Stomach (tissue), 9 donors: ENCODE results near the gene RMRP. TPM values are rescaled to one million over a fixed set of nuclear protein-coding genes. Genes with fewer than 3 reads are reported as not detected.
"Not testable (repeated sequence)": the region's sequence is repeated elsewhere in the genome, so short reads cannot be mapped to it uniquely, and the experiment has no call there.

ENCODE experiments used
- DNase-seq, 2 donors: peaks; one replicate each; pipeline versions ENCODE4 v3.0.0 to v3.0.0-alpha.2; 2013 to 2019
- H3K27ac ChIP-seq, 5 donors: fragments of 200-600 bp in 4 of 5; sonication (generic) in 4 of 5; one replicate each; pipeline ENCODE4 v1.5.1; 2013 to 2019; ENCODE audit warnings: mild to moderate bottlenecking in 1 of 5, moderate library complexity in 1 of 5
- H3K27me3 ChIP-seq, 3 donors: fragments of 200-600 bp; sonication (generic); one replicate each; pipeline ENCODE4 v1.5.1; 2017 to 2019; ENCODE audit warnings: mixed run types in 1 of 3
- H3K36me3 ChIP-seq, 4 donors: fragments of 200-600 bp; sonication (generic); 1 replicate in 3 of 4; 2 replicates in 1 of 4; pipeline ENCODE4 v1.5.1; 2016 to 2019
- H3K4me1 ChIP-seq, 4 donors: fragments of 200-600 bp; sonication (generic); one replicate each; pipeline ENCODE4 v1.5.1; 2016 to 2019
- H3K4me3 ChIP-seq, 4 donors: fragments of 200-600 bp; sonication (generic) in 3 of 4; one replicate each; pipeline ENCODE4 v1.5.1; 2016 to 2019; ENCODE audit warnings: mild to moderate bottlenecking in 1 of 4
- H3K9me3 ChIP-seq, 4 donors: fragments of 200-600 bp; sonication (generic); one replicate each; pipeline ENCODE4 v1.5.1; 2016 to 2019
- EP300 ChIP-seq: sonication (generic); formaldehyde crosslinking; IDR thresholded peaks from one replicate; pipeline ENCODE4 v1.6.1; 2017; ENCODE audit warnings: antibody characterized with exemption
- POLR2A ChIP-seq, 4 donors: fragments of 450-650 bp; IDR thresholded peaks; one replicate each; pipeline ENCODE4 v1.6.1; 2016; ENCODE audit warnings: antibody characterized with exemption in 4 of 4, control low read depth in 2 of 4, mild to moderate bottlenecking in 1 of 4, moderate library complexity in 1 of 4
- POLR2AphosphoS5 ChIP-seq, 3 donors: sonication (generic); formaldehyde crosslinking; IDR thresholded peaks; one replicate each; pipeline ENCODE4 v1.6.1; 2016; ENCODE audit warnings: antibody characterized with exemption in 3 of 3
- WGBS, 5 donors: extraction: QIAGEN DNeasy Blood & Tissue Kit in 3 of 5; methylation state at CpG; one replicate each; pipeline versions ENCODE4 v1.1.5 to v1.1.7; 2013 to 2018; 5-methylcytosine and 5-hydroxymethylcytosine counted together
- intact Hi-C: fragments of 100-400 bp; cut with DNase I; formaldehyde crosslinking; loops from one replicate; pipeline ENCODE4 v1.15.1; 2023; ENCODE audit warnings: low total_unique reads
- polyA plus RNA-seq, 3 donors: library from polyadenylated mRNA; stranded (reverse); fragments of 200-250 nt; gene quantifications; one replicate each; pipeline ENCODE4 v1.2.3, GENCODE V29; 2013
- total RNA-seq, 5 donors: library from RNA; depleted of rRNA; stranded (reverse); fragments of >200 nt; gene quantifications; one replicate each; pipeline versions ENCODE4 v1.1.0 to v1.2.3, GENCODE V29; 2014 to 2016
- TF ChIP-seq, protein P1 (sequence below), 7 experiments: fragments of 450-650 bp in 4 of 7; fragments of 200-600 bp in 3 of 7; sonication (generic) in 3 of 7; IDR thresholded peaks; one replicate each; pipeline ENCODE4 v1.5.1; 2016 to 2019; ENCODE audit warnings: antibody characterized with exemption in 7 of 7, control low read depth in 2 of 7, mild to moderate bottlenecking in 1 of 7
- donor health status: healthy with polysubstance abuse.
- donor health status: Bipolar disorder and iron deficiency.
- donor health status: healthy.

RMRP gene
- total and polyA plus RNA-seq, 8 donors: 64.3 to 137,340 (median 19,772) TPM; not detected in 2

DNA sequence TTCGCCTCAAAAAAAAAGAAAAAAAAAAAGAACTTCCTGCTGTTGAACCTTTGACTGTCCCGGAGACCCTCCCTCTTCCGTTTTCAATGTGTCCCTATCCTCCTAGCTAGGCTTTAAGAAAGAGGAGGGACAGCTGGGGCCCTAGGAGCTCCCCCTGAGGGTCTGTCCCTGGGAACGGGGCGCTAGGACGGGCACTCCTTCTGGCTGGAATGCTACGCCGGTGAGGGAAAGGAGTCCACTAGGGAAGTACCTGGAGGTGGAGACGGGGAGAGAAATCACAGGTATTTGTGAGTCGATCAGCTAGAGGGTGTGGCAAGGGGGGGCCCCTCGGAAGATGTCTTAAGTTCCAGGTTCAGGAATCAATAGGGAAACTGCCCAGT, 11.7 kb downstream of the RMRP start:
- peak; percentile 45 to 86 for DNase-seq
- TF ChIP-seq POLR2AphosphoS5 (IDR thresholded peaks at IDR 0.05) (no peak), EP300 (no peak), POLR2A (IDR thresholded peaks at IDR 0.05) (no peak)
- TF ChIP-seq, protein P1, sequence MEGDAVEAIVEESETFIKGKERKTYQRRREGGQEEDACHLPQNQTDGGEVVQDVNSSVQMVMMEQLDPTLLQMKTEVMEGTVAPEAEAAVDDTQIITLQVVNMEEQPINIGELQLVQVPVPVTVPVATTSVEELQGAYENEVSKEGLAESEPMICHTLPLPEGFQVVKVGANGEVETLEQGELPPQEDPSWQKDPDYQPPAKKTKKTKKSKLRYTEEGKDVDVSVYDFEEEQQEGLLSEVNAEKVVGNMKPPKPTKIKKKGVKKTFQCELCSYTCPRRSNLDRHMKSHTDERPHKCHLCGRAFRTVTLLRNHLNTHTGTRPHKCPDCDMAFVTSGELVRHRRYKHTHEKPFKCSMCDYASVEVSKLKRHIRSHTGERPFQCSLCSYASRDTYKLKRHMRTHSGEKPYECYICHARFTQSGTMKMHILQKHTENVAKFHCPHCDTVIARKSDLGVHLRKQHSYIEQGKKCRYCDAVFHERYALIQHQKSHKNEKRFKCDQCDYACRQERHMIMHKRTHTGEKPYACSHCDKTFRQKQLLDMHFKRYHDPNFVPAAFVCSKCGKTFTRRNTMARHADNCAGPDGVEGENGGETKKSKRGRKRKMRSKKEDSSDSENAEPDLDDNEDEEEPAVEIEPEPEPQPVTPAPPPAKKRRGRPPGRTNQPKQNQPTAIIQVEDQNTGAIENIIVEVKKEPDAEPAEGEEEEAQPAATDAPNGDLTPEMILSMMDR (IDR thresholded peaks at IDR 0.05): no peak
- WGBS, 5 donors: 1 to 5% (median 2%) methylated on average over 11 of the region's 11 CpGs
- no peaks in the 10 kb centered on the region for H3K27me3 ChIP-seq
- H3K9me3 ChIP-seq: no peaks in the 10 kb centered on the region
- peak overlapping the region; percentile 80 to 90 (median 88) for H3K27ac ChIP-seq
- no peaks in the 10 kb centered on the region for H3K36me3 ChIP-seq
- peak overlapping the region; percentile 48 to 55 (median 54) for H3K4me3 ChIP-seq
- peaks cover 9 to 50% (median 18%) of the 10 kb centered on the region in 4 donors for H3K4me1 ChIP-seq
- intact Hi-C loops: no loop called here

DNA sequence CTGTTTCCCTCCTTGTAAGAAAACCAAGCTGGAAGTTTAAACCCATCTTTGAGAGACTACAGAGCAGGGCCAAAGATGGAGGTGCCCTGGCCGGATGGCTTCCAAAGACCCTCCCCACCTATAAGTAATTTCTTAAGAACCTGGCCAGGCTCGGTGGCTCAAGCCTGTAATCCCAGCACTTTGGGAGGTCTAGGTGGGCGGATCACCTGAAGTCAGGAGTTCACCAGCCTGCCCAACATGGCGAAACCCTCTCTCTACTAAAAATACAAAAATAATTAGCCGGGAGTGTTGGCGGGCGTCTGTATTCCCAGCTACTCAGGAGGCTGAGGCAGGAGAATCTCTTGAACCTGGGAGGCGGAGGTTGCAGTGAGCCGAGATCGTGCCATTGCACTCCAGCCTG, 12.1 kb downstream of the RMRP start:
- H3K9me3 ChIP-seq, intact Hi-C loops, H3K27me3 ChIP-seq, H3K36me3 ChIP-seq: not testable (repeated sequence)
- peak in 1 of 2 donors; percentile 19 for DNase-seq
- WGBS, 5 donors: 27 to 44% (median 31%) methylated on average over 10 of the region's 10 CpGs
- Histone ChIP-seq H3K4me1 (peaks cover 9 to 46% (median 18%) of the 10 kb centered on the region in 4 donors), H3K27ac (peak overlapping the region; percentile 80 to 90 (median 88)), H3K4me3 (peak overlapping the region; percentile 48 to 55 (median 54))

DNA sequence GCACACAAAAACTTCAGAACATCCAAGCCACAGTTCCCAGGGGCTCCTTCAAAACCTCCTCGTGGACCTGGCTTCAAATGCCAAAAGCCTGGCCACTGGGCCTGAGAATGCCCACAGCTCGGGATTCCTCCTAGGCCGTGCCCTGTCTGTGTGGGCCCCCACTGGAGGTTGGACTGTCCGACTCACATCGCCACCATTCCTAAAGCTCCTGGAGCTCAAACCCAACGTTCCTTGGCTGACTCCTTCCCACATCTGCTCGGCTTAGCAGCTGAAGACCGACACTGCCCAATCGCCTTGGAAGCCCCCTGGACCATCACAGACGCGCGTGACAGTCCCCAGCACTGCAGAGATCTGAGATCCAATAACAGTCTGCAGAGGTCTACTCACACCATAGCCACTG, 14.8 kb downstream of the RMRP start:
- intact Hi-C loops: no loop called here
- Histone ChIP-seq H3K9me3 (no peaks in the 10 kb centered on the region), H3K27me3 (no peaks in the 10 kb centered on the region), H3K36me3 (peaks cover 0 to 7% (median 5%) of the 10 kb centered on the region in 4 donors), H3K4me3 (no peak overlapping the region), H3K4me1 (peaks cover 9 to 24% (median 15%) of the 10 kb centered on the region in 4 donors), H3K27ac (no peak overlapping the region)
- TF ChIP-seq, protein P1 (IDR thresholded peaks at IDR 0.05): no peak
- TF ChIP-seq POLR2AphosphoS5 (IDR thresholded peaks at IDR 0.05) (no peak), EP300 (no peak), POLR2A (IDR thresholded peaks at IDR 0.05) (no peak)
- DNase-seq: no peak
- 89 to 97% (median 96%) methylated on average over 11 to 12 of the region's 12 CpGs for WGBS, 5 donors

DNA sequence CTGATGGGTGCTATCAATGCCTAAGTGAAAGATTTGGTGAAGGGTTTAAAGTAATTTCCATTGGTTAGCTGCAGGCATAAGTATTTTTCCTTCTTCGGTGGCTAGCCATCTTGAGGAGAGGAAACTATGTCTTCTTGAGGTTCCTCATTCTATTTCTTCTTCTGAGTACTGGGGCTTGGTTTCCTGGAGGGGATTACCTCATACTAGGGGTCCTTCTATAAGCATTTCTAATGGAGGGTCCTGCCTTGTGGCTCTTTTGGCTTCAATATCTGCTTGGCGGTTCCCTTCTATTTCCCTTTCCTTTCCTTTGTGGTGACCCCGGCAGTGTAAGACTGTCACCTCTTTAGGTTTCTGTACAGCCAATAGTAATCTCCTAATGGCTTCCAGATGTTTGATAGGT, 16.3 kb downstream of the RMRP start:
- DNase-seq, H3K27ac ChIP-seq, H3K27me3 ChIP-seq, H3K9me3 ChIP-seq, H3K4me3 ChIP-seq, H3K36me3 ChIP-seq, intact Hi-C loops: not testable (repeated sequence)
- 84 to 99% (median 87%) methylated on average over 3 of the region's 3 CpGs for WGBS, 5 donors
- H3K4me1 ChIP-seq: peaks cover 3 to 16% (median 9%) of the 10 kb centered on the region in 4 donors

DNA sequence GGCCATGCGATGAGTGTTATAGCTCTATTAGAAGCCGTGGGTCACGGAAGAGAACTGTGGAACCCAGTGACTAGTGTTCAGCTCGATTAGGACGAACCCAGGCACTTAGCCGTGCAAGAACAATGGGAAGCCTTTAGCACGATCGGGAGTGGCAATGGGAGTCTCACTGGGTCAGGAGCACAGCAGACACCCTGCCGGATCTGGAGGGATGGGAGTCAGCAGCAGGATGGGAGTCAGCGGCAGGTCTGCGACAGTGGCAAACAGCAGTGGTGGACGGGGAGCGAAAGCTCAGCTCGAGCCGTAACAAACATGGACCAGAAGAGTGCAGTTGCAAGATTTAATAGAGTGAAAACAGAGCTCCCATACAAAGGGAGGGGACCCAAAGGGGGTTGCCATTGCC, 17.4 kb downstream of the RMRP start:
- DNase-seq, H3K4me3 ChIP-seq, H3K27ac ChIP-seq, intact Hi-C loops, H3K4me1 ChIP-seq, H3K27me3 ChIP-seq, H3K9me3 ChIP-seq, H3K36me3 ChIP-seq: not testable (repeated sequence)
- 93 to 96% (median 95%) methylated on average over 15 of the region's 15 CpGs for WGBS, 5 donors

DNA sequence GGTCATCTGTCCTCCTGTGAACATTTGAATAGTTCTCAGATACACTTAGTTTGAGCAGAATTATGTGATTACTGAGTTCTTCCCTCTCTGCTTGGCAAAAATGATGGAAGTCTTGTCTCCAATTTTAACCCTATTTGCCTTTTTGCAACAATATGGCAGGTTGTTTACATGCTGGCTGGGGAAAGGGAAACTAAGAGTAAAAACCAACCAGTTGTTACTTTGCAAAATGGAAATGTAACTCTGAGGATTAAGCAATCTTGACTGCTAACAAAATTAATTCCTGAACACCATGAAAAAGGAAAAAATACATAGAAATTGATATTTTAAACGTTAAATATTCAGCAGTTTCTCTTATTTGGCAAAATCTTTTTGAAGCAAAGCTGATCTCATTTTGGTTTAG, 18.2 kb downstream of the RMRP start:
- H3K9me3 ChIP-seq: no peaks in the 10 kb centered on the region
- peak overlapping the region in 1 of 5 donors; percentile 2 for H3K27ac ChIP-seq
- peaks cover 0 to 7% (median 5%) of the 10 kb centered on the region in 4 donors for H3K36me3 ChIP-seq
- H3K4me3 ChIP-seq: no peak overlapping the region
- intact Hi-C loops: no loop called here
- H3K4me1 ChIP-seq: peaks cover 0 to 5% (median 0%) of the 10 kb centered on the region in 4 donors
- H3K27me3 ChIP-seq: no peaks in the 10 kb centered on the region
- TF ChIP-seq EP300 (no peak), POLR2AphosphoS5 (IDR thresholded peaks at IDR 0.05) (no peak), POLR2A (IDR thresholded peaks at IDR 0.05) (no peak)
- TF ChIP-seq, protein P1 (IDR thresholded peaks at IDR 0.05): no peak
- DNase-seq: no peak
- 72 to 90% (median 76%) methylated on average over 1 of the region's 1 CpG for WGBS, 5 donors

DNA sequence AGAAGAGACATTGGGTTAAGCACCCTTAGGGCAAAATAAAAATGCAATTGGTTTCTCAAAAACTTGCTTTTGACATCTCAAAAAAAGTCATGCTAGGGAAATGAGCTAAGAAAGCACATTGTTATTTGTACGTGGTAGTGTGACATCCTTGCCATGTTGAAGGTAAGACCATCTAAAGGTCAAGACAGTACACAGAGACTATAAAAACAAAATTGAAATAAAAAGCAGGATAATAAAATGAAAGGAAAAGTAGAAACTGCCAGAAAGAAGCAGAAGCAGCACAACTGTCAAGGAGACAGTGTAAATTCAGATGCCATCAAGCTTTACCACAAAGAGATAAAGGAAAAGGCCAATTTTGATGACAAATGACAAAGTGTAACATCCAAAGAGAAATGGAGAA, 18.6 kb downstream of the RMRP start:
- H3K27me3 ChIP-seq, DNase-seq, H3K4me3 ChIP-seq, H3K36me3 ChIP-seq, intact Hi-C loops, H3K9me3 ChIP-seq, H3K4me1 ChIP-seq: not testable (repeated sequence)
- 61 to 73% (median 65%) methylated on average over 1 of the region's 1 CpG for WGBS, 5 donors
- peak overlapping the region in 1 of 5 donors; percentile 2 for H3K27ac ChIP-seq

DNA sequence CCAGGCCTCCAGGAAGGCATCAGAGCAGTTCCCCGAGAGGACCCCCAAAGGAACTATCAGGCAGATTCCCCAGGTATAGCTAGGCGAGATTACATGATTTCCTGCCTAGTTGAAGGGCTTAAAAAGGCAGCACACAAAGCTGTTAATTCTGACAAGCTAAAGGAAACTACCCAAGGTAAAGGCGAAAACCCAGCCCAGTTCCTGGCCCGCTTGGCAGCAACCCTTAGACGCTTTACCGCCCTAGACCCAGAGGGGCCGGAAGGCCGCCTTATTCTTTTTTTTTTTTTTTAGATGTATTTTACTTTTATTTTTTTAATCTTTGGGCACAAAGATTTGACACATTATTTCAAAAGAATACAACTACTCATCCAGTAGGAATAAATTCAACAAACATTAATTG, 19.1 kb downstream of the RMRP start:
- H3K9me3 ChIP-seq, H3K4me3 ChIP-seq, intact Hi-C loops, H3K4me1 ChIP-seq, H3K36me3 ChIP-seq, DNase-seq, H3K27me3 ChIP-seq, H3K27ac ChIP-seq: not testable (repeated sequence)
- WGBS, 5 donors: 66 to 86% (median 73%) methylated on average over 6 to 7 of the region's 8 CpGs

DNA sequence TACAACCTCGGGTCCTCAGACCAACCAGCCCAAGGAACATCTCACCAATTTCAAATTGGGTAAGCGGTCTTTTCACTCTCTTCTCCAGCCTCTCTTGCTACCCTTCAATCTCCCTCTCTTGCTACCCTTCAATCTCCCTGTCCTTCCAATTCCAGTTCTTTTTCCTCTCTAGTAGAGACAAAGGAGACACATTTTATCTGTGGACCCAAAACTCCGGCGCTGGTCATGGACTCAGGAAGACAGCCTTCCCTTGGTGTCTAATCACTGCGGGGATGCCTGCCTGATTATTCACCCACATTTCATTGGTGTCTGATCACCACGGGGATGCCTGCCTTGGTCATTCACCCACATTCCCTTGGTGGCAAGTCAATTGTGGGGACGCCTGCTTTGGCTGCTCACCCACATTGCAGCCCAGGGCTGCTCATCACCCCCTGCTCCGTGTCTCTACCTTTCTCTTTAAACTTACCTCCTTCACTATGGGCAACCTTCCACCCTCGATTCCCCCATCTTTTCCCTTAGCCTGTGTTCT, 20.3 kb downstream of the RMRP start:
- DNase-seq, H3K4me1 ChIP-seq, H3K27ac ChIP-seq: not testable (repeated sequence)

More for the DNA sequence above, 20.3 kb downstream of the RMRP start:
- intact Hi-C loops, H3K36me3 ChIP-seq, H3K4me3 ChIP-seq, H3K9me3 ChIP-seq, H3K27me3 ChIP-seq: not testable (repeated sequence)
- WGBS, 5 donors: 88 to 97% (median 95%) methylated on average over 9 of the region's 9 CpGs
